ENCODE measurements around the gene LRRC36. TPM values are rescaled to one million over a fixed set of nuclear protein-coding genes. Genes with fewer than 3 reads are reported as not detected.

LRRC36 gene
- total and polyA plus RNA-seq, 2 of the 13 experiments (the other 11 are each of a cell fraction or from before 2014, with no cell fraction given), result 0.12 to 0.15 TPM

DNA sequence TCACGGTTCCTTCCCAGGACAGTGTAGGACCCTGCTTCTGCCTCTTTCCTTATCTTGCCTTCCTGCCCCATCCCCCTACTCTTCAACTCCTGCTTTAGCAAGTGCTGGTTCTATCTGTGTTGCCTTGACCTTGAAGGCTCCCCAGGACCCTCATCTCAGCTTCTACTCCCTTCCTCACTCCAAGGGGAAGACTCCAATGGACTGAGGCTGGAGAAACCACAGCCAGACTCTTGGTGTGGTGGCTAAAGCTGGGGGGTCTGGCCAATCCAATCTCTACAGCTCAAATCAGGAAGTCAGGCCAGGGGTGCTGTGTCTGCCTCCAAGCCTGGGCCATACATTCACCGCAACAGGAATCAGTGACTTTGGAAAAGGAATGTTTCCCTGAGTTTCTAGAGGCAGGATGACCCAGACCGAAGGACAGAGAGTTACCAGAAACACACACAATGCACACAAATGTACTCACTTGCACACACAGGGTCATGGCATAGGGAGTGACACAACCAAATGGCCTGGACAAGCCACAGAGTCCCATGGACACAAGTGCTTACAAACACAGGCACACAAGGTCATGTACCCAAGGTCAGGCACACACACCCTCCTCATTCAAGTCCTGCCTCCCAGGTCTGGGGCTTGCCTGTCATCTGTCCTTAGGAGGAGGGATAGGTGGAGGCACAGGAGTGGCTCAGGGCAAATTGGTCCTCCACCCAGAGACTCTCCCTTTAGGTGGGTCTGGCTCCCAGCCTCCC lies 102.6 kb downstream of the LRRC36 start (continued):
- TF ChIP-seq AGO2 (optimal IDR thresholded peaks at IDR 0.05; ENCODE audit: low read depth, low read length) (no peak), TOE1 (CRISPR knock-in tag; IDR thresholded peaks at IDR 0.05) (no peak), ZNF160 (CRISPR knock-in tag; IDR thresholded peaks at IDR 0.05) (no peak), ZNF256 (CRISPR knock-in tag; conservative IDR thresholded peaks at IDR 0.05) (no peak), SRSF4 (IDR thresholded peaks at IDR 0.05; ENCODE audit: low read depth, low read length, poor library complexity, severe bottlenecking) (no peak), ZFP36L2 (CRISPR knock-in tag; IDR thresholded peaks at IDR 0.05) (no peak), ZBTB1 (CRISPR knock-in tag; IDR thresholded peaks at IDR 0.05; ENCODE audit: borderline replicate concordance) (no peak), KLF9 (CRISPR knock-in tag; IDR thresholded peaks at IDR 0.05; ENCODE audit: low read depth) (no peak), NPAS2 (CRISPR knock-in tag; IDR thresholded peaks at IDR 0.05; ENCODE audit: borderline replicate concordance) (no peak), SAP130 (CRISPR knock-in tag; IDR thresholded peaks at IDR 0.05; ENCODE audit: low read depth) (peak; percentile 85), SATB2 (CRISPR knock-in tag; IDR thresholded peaks at IDR 0.05) (no peak), ZNF232 (CRISPR knock-in tag; IDR thresholded peaks at IDR 0.05; ENCODE audit: borderline replicate concordance) (no peak), ZBTB20 (CRISPR knock-in tag; IDR thresholded peaks at IDR 0.05; ENCODE audit: borderline replicate concordance, low read depth) (no peak), NFKBIZ (CRISPR knock-in tag; IDR thresholded peaks at IDR 0.05) (no peak)
- TF ChIP-seq, protein P1, sequence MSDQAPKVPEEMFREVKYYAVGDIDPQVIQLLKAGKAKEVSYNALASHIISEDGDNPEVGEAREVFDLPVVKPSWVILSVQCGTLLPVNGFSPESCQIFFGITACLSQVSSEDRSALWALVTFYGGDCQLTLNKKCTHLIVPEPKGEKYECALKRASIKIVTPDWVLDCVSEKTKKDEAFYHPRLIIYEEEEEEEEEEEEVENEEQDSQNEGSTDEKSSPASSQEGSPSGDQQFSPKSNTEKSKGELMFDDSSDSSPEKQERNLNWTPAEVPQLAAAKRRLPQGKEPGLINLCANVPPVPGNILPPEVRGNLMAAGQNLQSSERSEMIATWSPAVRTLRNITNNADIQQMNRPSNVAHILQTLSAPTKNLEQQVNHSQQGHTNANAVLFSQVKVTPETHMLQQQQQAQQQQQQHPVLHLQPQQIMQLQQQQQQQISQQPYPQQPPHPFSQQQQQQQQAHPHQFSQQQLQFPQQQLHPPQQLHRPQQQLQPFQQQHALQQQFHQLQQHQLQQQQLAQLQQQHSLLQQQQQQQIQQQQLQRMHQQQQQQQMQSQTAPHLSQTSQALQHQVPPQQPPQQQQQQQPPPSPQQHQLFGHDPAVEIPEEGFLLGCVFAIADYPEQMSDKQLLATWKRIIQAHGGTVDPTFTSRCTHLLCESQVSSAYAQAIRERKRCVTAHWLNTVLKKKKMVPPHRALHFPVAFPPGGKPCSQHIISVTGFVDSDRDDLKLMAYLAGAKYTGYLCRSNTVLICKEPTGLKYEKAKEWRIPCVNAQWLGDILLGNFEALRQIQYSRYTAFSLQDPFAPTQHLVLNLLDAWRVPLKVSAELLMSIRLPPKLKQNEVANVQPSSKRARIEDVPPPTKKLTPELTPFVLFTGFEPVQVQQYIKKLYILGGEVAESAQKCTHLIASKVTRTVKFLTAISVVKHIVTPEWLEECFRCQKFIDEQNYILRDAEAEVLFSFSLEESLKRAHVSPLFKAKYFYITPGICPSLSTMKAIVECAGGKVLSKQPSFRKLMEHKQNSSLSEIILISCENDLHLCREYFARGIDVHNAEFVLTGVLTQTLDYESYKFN (CRISPR knock-in tag; conservative IDR thresholded peaks at IDR 0.05), result peak; percentile 35; the same call in 1 of the 2 replicates
- TF ChIP-seq, protein P2, sequence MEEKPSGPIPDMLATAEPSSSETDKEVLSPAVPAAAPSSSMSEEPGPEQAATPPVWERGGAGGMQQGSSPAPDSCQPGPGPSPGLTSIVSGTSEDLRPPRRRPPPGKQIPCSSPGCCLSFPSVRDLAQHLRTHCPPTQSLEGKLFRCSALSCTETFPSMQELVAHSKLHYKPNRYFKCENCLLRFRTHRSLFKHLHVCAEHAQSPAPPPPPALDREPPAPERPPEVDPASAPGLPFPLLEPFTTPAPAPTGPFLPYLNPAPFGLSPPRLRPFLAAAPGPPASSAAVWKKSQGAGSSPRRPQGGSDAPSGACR (CRISPR knock-in tag; IDR thresholded peaks at IDR 0.05), result no peak
- TF ChIP-seq, protein P3, sequence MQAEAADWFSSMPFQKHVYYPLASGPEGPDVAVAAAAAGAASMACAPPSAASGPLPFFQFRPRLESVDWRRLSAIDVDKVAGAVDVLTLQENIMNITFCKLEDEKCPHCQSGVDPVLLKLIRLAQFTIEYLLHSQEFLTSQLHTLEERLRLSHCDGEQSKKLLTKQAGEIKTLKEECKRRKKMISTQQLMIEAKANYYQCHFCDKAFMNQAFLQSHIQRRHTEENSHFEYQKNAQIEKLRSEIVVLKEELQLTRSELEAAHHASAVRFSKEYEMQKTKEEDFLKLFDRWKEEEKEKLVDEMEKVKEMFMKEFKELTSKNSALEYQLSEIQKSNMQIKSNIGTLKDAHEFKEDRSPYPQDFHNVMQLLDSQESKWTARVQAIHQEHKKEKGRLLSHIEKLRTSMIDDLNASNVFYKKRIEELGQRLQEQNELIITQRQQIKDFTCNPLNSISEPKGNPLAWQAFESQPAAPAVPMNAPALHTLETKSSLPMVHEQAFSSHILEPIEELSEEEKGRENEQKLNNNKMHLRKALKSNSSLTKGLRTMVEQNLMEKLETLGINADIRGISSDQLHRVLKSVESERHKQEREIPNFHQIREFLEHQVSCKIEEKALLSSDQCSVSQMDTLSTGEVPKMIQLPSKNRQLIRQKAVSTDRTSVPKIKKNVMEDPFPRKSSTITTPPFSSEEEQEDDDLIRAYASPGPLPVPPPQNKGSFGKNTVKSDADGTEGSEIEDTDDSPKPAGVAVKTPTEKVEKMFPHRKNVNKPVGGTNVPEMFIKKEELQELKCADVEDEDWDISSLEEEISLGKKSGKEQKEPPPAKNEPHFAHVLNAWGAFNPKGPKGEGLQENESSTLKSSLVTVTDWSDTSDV (CRISPR knock-in tag; IDR thresholded peaks at IDR 0.05), result no peak
- TF ChIP-seq, protein P4, sequence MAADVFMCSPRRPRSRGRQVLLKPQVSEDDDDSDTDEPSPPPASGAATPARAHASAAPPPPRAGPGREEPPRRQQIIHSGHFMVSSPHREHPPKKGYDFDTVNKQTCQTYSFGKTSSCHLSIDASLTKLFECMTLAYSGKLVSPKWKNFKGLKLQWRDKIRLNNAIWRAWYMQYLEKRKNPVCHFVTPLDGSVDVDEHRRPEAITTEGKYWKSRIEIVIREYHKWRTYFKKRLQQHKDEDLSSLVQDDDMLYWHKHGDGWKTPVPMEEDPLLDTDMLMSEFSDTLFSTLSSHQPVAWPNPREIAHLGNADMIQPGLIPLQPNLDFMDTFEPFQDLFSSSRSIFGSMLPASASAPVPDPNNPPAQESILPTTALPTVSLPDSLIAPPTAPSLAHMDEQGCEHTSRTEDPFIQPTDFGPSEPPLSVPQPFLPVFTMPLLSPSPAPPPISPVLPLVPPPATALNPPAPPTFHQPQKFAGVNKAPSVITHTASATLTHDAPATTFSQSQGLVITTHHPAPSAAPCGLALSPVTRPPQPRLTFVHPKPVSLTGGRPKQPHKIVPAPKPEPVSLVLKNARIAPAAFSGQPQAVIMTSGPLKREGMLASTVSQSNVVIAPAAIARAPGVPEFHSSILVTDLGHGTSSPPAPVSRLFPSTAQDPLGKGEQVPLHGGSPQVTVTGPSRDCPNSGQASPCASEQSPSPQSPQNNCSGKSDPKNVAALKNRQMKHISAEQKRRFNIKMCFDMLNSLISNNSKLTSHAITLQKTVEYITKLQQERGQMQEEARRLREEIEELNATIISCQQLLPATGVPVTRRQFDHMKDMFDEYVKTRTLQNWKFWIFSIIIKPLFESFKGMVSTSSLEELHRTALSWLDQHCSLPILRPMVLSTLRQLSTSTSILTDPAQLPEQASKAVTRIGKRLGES (CRISPR knock-in tag; IDR thresholded peaks at IDR 0.05; ENCODE audit: borderline replicate concordance), result no peak
